CD4-positive, alpha-beta T cell treated with Interferon gamma for 1 hour (primary cell): Measurements from ENCODE around the gene PCSK6.
"Not testable (repeated sequence)": the region's sequence is repeated elsewhere in the genome, so short reads cannot be mapped to it uniquely, and the experiment has no call there.

Experiments used
- DNase-seq: peaks from one replicate; pipeline ENCODE4 v3.0.0-alpha.2; 2020

Gene PCSK6

DNA sequence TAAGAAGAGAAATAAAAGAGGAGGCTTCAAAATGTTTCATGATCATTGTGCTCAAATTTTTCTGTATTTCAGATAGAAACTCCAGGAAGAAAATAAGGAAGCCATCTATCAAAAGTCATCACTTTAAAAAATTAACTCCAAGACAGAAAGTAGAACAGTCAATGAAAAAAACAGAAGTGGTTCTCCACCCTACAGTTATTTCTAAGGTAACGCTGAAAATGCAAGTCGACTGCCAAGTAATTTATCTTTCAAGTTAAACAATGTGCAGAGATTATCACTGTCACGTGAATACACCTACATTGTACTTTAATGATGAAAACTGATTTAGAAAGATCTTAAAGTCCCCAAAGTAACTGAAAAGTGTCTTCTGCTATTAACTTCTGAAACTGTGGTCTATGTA is 115.9 kb downstream of the PCSK6 start:
- no peak for DNase-seq

DNA sequence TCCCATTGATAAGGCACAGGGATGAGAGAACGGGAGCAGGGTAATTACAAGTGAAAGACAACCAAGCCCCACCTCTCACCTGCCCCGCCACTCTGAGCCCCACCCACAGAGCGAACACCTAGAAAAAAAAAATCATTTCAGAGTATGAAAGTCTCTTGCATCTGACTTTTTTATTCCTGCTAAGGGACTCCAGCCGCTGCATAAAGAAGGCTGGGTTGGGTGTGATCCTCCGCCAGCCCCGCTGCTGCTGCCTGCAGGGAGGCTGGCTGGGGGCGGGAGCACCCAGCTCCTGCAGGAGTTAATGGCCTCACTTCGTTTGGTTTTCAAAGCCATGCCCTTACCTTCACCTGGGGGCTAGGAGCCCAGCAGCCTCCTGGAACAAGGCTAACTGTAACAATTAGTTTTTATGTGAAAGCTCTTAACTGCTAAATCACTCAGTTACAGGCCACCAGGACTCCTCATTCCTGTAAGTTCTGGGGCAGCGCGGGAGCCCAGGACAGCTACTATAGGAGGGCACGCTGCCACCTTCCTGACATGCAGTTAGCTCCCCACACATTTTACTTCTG is 116.5 kb downstream of the PCSK6 start:
- DNase-seq, result no peak

- no peak for DNase-seq
These were observed 117.3 kb downstream of the PCSK6 start for GRCh38 chr15:101372149-101372577.

DNA sequence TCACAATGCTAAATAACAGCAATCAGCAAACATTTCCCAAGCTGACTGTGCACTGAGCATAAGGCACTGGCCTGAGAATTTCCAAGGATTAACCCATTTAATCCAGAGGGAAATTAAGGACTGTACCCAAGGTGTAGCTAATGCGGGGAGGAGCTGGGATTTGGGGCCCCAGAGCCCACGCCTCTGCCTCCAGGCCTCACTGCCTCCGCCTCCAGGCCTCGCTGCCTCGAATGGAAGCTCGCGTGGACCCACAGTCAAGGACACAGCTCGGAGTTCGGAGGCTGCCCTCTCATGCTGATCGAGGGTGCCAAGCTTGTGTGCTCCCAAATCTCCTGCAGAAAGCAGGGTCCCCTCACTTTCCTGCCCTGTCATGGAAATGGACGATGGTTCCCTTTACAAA is 118.0 kb downstream of the PCSK6 start:
- no peak for DNase-seq

DNA sequence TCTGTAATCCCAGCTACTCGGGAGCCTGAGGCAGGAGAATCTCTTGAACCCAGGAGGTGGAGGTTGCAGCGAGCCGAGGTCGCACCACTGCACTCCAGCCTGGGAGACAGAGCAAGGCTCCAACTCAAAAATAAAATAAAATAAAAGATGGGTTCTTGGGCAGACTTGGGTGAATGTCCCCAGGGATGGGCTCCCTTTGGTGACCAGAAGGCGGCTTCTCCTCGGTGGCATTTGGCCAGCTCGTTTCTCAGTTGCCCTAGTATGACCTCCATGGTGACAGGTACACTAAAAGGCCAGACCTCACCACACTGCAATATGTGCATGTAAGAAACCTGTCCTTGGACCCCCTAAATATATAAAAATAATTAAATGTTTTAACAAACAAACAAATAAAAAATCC is 118.4 kb downstream of the PCSK6 start:
- no peak for DNase-seq

- DNase-seq, result no peak
These were observed 119.0 kb downstream of the PCSK6 start for GRCh38 chr15:101370330-101371024.

DNA sequence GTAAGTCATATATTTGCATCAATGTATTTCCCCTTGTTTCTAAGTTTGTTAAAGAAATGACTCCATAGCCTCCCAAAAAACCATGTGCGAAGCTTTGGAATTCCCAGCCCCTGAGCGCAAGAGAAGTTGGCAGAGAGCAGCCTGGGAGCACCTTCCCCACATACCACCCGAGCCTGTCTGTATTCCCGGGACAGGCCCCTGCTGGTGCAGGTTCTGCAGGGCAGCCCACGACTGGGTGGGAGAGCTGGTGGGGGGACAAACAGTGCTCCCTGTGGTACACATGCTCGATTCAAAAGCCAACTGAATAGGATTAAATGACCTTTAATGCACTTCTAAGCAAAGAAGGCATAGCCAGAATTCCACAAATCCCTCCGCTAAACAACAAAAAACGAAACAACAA is 119.8 kb downstream of the PCSK6 start:
- no peak for DNase-seq

- no peak for DNase-seq
These were observed 120.5 kb downstream of the PCSK6 start for GRCh38 chr15:101368861-101369642.

- DNase-seq, result no peak
These were observed 121.3 kb downstream of the PCSK6 start for GRCh38 chr15:101368086-101368780.

DNA sequence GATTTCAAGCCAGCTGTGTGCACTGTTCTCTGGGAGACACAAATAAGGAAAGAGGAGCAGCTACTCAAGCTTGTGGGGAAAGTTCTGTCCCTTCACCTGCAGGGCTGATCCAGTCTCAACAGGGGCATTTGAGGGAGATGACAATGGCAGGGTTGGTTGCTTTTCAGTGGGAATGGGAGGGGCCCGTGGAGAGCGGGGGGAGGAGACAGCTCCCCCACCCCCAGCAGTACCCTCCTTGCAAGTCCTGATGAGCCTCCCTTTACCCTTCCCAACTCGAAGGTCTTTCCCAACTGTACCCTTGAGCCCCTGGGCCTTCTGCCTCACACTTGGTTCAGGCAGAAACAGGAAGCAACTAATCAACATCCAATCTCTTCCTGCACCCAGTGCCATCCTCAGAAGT is 122.7 kb downstream of the PCSK6 start:
- DNase-seq, result no peak

DNA sequence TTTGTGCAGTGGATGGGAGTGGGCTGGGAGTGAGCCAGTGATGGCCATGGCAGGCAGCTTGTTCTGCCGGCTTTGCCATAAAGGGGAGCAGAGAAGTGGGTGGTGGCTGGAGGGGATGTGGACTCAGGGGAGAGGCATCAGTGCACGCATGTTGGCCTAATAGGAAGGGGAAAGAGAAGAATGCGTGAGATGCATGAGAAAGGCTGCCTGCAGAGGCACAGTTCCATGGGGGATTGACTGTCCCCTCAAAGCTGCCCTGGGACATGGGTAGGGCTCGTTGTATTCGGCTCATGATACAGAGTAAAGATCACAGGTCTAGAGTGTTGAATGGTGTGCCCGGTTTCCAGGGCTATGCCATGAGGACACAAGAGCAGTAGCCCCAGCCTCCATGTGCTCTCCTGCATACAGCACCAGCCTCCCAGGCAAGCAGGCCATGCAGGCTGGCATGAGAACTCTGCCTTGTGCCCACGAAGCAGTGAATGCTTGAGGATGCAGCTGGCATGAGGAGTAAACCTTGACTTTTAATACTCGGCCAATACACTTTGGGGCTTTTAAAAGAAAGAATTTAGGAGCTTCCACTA is 126.4 kb downstream of the PCSK6 start:
- DNase-seq, result no peak

DNA sequence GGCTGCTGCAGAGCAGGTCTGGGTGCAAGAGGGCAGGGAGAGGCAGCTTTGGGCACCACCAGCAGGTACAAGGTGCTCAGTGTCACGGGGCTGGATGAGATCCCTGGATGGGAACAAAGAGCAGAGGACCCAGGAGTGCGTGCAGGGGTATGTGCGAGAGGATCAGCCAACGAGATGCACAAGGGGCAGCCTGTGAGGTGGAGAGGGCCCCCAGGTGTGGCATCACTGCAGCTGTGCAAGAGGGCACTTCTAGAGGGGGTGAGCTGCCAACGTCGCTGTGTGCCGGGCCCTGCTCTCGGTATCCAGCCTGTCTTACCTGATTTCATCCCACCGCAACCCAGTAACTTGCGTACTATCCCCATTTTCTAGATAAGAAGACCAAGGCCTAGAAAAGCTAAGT is 127.1 kb downstream of the PCSK6 start:
- DNase-seq, result no peak

GRCh38 chr15:101361418-101361817 is 128.1 kb downstream of the PCSK6 start:
- DNase-seq, result no peak

GRCh38 chr15:101359365-101359947 is 130.1 kb downstream of the PCSK6 start:
- no peak for DNase-seq

DNA sequence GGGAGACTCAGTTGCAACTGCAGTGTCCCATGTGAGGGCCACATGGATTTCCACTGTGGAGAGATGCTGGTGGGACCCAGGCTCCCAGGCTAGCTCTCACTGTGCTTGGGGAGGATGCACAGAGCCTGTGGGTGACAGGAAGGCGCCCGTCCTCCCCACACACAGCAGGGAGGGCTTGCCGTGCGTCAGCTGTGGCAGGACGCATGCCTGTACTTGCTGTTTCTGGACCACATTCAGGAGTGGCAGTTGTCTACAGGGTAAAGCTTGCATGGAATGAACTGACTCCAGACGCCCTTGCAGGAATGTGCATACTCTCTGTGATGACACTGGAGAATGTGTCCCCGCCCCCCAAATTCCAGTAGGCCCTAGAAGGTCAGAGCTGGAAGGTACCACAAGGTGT is 130.6 kb downstream of the PCSK6 start:
- no peak for DNase-seq

DNA sequence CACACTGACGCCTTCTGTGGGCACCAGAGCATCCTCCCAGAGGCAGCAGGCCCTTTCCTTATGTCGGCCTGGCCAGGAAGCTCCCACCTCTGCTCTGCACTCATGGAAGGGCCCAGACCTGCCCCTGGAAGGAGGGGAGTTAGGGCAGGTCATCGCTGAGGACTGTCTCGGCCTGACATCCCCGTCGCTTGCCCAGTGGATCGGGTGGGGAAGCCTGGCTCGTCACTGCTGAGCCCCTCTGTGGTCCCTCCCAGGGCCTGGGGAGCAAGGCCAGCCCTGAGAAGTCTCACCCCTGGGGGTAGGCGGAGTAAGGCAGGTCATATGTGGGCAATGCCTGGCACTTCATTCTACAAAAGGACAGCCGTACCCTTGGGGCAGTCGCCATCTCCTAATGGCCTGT is 131.6 kb downstream of the PCSK6 start:
- no peak for DNase-seq

- no peak for DNase-seq
These were observed 132.2 kb downstream of the PCSK6 start for GRCh38 chr15:101357333-101357732.

DNA sequence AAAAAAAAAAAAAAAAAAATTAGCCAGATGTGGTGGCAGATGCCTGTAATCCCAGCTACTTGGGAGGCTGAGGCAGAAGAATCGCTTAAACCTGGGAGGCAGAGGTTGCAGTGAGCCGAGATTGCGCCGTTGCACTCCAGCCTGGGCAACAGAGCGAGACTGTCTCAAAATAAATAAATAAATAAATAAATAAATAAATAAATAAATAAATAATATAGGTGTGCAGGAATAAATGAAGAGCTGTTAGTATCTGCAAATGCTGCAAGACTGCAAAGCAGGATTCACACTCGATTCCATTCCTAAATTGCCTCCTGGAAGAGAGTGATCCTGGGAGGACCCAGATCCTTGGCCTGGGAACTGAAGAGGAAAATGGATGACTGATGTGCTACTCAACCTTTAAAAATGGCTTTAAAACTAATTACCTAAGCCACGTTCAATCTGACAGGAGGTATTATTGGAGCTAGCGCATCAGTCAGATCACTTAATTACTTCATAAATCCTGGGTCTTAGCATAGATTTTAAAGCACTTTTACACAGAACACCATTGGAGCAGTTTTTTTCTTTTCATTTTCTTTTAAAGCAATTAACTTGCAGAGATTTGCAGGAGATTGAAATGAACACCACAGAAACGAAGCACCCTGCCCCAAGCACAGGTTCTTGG is 132.9 kb downstream of the PCSK6 start:
- not testable (repeated sequence) for DNase-seq

DNA sequence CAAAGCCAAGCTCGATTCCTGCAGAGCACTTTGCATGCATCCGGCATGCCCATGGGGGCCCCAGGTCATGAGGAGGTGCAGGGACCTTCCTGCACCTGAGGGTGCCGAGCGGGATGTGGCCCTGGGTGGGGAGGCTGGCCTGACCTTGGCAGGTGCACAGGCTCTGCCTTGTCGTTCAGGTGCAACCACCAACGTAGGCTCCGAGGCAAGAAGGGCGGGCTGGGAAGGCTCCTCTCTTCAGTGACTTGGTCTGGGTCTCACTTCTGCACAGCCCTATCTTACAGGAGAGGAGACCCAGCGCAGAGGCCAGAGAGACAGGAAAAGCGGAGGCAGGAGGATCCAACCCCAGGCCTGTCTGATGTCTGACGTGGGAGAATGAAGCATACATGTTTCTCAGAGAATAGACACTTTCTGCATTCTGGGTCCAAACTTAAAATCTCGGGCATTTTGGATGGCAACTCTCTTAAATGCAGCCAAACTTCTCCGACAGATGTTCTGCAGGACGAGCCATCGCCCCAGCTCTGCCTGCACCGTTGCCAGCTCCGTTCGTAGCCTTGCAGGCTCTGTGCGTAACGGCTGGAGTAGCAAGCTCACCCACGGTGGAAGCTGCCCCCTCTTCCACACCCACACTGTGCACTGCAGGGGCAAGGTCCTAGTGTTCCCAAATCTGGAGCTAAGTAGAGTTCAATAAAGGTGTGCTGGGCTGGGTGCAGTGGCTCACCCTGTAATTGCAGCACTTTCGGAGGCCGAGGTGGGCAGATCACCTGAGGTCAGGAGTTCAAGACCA is 133.6 kb downstream of the PCSK6 start:
- no peak for DNase-seq

DNA sequence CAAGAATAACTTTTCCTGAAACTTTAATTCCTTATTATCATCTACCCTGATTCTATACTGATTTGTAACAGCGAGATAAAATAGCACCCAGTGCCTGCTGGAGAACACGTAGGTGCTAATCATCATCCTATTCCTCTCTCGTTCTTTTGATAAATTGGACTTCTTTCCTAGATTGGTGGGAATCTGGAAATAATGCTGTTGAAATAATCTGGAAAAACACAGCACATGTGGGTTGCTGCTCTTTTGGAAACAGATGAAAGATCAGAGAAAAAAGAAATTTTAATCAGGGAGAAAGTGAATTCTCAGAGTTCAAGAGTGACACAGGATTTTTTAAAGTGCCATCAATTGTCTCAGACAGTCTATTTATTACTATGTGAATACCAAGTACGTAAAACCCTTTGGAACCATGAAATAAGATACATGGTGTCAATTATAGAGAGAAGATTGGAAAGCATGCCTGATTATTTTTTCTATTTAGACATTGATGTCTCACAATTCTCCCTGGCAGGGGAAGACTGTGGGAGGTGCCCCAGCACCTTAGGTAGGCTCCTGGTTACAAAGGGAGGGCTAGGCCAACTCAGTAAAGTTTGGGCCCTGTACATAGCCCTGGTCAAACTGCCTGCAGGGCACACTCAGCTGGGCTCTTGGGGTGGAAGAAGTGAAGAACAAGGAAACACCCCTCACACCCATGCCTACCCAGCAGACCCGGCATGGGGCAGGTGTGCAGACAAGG is 134.4 kb downstream of the PCSK6 start:
- DNase-seq, result no peak

DNA sequence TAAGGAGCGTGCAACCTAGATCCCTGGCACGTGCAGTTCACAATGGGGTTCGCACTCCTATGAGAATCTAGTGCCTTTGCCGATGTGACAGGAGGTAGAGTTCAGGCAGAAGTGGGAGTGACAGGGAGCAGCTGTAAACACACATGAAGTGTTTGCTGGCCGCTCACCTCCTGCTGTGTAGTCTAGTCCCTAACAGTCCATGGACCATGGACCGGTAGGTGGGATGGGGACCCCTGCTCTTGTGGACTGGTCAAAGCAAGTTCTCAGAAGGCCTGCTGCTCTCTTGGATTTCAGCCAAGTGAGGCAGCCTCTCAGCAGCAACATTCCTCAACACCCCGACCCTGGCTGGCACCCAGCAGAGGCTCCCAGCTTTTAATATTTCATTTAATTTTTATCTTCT is 136.3 kb downstream of the PCSK6 start:
- DNase-seq, result no peak
